ENCODE data around the gene COL8A2.

COL8A2 gene

GRCh38 chr1:36093226-36093625, 31.8 kb downstream of the COL8A2 start:
- in situ Hi-C loops (cut with MboI; ENCODE audit: low sequenced_read_pairs): no loop called here

DNA sequence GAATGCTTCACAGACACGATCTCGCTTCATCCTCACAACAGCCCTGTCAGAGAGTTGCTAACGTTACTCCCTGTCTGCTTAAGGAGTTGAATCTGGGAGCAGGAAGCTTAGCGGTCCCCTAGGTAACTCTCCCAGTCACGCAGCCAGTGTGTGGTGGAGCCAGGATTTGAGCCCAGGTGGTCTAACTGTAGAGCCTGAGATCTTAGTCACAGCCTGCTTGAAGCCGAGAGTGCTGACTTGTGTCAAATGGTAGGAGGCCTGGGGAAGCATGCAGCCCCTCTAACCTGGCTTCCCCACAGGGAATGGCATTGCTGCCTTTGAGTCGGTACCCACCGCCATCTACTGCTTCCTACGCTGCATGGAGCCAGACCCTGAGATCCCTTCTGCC, 32.2 kb downstream of the COL8A2 start:
- in situ Hi-C loops (cut with MboI; ENCODE audit: low sequenced_read_pairs): no loop called here

GRCh38 chr1:36092166-36092797, 32.7 kb downstream of the COL8A2 start:
- in situ Hi-C loops (cut with MboI; ENCODE audit: low sequenced_read_pairs): no loop called here

GRCh38 chr1:36091698-36092097, 33.3 kb downstream of the COL8A2 start:
- in situ Hi-C loops (cut with MboI; ENCODE audit: low sequenced_read_pairs): no loop called here

GRCh38 chr1:36091141-36091540, 33.9 kb downstream of the COL8A2 start:
- in situ Hi-C loops (cut with MboI; ENCODE audit: low sequenced_read_pairs): no loop called here

GRCh38 chr1:36089393-36090121, 35.5 kb downstream of the COL8A2 start:
- in situ Hi-C loops (cut with MboI; ENCODE audit: low sequenced_read_pairs): no loop called here

- in situ Hi-C loops (cut with MboI; ENCODE audit: low sequenced_read_pairs): no loop called here
Measured at GRCh38 chr1:36088577-36089392, 36.2 kb downstream of the COL8A2 start, which contains the start of gene ADPRS. Gene ADPRS (plus strand): TSS chr1:36088892. CDS start chr1:36088905, 13 bp downstream.

GRCh38 chr1:36088265-36088576, 36.8 kb downstream of the COL8A2 start:
- in situ Hi-C loops (cut with MboI; ENCODE audit: low sequenced_read_pairs): no loop called here

GRCh38 chr1:36087233-36088123, 37.5 kb downstream of the COL8A2 start:
- in situ Hi-C loops (cut with MboI; ENCODE audit: low sequenced_read_pairs): no loop called here

DNA sequence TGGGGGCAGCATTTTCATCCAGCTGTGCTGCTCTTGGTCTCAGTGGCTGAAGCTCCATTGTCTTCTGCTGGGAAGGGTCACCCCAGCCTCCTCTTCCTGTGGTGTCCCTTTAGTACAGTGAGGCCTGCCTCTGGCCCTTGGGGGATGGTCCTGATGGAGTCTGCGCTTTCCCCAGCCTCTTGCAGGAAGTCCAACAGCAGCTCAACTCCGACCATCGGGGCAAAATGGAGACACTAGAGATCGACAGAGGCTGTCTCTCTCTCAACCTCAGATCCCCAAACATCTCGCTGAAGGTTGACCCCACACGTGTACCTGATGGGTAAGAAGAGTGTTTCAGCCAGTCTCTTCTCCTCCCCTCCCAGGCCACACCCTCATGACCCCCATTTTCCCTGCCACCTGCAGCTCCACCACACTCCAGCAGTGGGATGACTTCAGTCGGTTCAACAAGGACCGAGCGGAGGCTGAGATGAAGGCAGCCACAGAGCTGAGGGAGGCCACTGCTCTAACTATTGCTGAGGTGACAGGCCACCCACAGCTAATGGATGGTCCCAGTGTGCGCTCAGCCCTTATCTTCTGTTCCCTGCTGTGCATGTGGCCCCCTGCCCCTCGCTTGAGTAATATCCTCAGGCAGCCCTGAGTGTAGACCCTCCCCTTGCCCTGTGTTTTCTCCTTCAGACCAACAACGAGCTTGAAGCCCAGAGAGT, 38.3 kb downstream of the COL8A2 start:
- in situ Hi-C loops (cut with MboI; ENCODE audit: low sequenced_read_pairs): no loop called here

DNA sequence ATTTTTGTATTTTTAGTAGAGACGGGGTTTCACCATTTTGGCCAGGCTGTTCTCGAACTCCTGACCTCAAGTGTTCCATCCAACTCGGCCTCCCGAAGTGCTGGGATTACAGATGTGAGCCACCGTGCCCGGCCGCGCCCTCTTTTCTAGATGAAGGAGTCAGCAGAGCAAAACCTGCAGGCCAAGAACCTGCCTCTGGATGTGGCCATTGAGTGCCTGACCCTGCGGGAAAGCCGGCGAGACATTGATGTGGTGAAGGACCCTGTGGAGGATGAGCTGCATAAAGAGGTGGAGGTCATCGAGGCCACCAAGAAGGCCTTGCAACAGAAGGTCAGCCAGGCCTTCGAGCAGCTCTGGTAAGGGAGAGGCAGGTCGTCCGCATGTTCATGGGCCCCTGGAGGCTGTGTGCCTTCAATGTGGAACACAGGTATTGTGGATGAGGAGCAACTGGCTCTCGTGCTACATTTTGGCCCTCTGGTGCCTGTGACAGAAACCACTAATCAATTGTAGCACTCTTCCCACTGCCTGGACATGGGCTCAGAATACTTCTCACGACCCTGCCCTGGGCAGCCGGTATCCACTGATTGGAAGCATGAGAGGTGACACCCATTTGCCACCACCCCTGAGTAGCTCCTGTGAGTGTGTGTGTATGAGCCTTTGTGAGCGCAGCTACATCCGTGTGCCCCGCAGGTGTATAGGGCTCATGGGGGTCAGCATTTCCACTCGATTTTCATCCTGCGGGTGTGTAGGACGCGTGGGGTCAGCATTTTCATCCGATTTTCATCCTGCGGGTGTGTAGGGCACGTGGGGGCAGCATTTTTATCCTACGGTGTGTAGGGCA, 39.1 kb downstream of the COL8A2 start:
- in situ Hi-C loops (cut with MboI; ENCODE audit: low sequenced_read_pairs): no loop called here

DNA sequence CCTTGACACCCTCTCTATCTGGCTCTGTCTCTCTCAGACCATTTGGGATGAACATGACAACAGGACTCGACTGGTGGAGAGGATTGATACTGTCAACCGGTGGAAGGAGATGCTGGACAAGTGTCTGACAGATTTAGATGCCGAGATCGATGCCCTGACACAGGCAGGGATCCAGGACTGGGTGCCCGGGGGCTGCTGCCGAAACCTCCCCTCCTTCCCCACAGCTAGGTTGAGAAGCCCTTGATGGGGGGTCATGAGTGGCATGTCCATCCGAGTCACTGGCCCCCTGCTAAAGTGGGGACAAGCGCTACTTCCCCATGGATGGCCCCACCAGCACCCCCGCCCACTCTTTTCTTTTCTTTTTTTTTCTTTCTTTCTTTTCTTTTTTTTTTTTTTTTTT, 39.9 kb downstream of the COL8A2 start:
- in situ Hi-C loops (cut with MboI; ENCODE audit: low sequenced_read_pairs): no loop called here

- in situ Hi-C loops (cut with MboI; ENCODE audit: low sequenced_read_pairs): no loop called here
Measured at GRCh38 chr1:36084497-36085115, 40.4 kb downstream of the COL8A2 start.

GRCh38 chr1:36083635-36084496, 41.2 kb downstream of the COL8A2 start, which contains the start of gene TEKT2:
Gene TEKT2 (plus strand): TSS chr1:36084094. CDS start chr1:36084922, 828 bp downstream.
- in situ Hi-C loops (cut with MboI; ENCODE audit: low sequenced_read_pairs): no loop called here

DNA sequence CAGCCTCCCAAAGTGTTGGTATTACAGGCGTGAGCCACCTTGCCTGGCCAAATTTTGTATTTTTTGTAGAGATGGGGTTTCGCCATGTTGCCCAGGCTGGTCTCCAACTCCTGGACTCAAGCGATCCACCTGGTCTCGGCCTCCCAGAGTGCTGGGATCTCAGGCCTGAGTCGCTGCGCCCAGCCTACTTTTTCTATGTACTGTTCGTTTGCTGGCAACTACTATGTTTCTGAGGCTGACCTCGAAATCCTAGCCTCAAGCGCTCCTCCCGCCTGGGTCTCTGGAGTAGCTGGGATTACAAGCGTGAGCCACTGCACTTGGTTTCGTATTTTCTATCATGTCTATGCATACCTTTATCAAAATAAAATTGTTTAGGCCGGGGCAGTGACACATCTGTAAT, 41.8 kb downstream of the COL8A2 start:
- in situ Hi-C loops (cut with MboI; ENCODE audit: low sequenced_read_pairs): no loop called here

DNA sequence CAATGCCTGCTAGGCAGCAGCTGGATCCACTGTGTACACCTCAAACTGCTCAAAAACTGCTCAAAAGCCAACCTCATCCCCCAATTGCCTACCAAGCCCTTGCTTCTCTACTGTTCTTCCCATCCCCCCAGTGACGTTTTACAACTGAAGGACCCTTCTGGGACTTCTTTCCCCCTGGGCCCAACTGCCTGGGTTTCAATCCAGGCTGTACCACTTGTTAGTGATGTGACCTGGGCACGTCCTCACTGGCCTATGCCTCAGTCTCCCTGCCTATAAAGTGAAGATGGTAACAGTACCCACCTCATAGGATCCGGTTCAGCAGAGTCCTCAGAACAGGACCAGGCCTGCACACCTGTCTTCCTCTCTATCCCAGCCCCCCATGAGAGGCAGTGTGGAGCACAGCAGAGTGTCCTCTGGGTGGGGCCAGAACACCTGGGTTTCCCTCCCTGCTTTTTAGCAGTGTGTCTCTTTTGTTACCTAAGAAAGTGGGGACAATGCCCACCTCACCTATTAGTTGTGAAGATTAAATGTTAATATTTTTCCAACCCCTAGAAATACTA, 43.0 kb downstream of the COL8A2 start:
- in situ Hi-C loops (cut with MboI; ENCODE audit: low sequenced_read_pairs): no loop called here

DNA sequence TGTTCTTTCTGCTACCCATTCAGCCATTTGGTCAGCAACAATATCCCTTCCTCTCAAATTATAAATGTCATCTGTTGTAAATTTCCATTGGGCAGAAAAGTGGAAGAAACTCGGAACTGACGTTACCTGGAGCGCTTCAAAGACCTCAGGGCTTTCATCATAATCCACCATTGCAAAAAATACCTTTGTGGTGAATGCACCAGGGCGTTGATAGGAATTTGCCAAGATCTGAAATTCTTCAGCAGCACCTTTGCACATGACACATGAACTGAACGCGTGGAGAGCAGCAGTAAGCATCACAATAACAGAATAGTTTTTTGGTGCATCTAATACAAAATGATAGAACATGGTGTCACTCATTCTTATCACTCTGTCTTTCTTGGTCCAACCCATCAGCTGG, 44.2 kb downstream of the COL8A2 start:
- in situ Hi-C loops (cut with MboI; ENCODE audit: low sequenced_read_pairs): no loop called here

DNA sequence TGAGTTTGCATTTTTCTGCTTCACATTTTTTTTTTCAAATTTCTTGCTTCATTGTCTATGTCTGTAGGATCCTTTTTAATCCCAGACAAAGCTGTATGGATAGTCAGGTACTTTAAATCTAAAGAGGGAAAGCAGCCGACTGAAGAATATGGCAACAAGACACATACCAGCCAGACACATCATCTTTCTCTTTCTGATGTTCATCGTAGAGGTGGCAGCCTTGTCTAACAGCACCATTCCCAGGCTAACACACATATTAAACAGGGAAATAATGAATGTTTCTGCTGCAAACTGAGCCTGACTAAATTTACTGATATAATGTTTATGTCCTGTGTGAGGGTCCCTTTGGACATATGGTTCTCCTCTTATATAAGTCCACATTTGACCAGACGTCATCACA, 44.8 kb downstream of the COL8A2 start:
- in situ Hi-C loops (cut with MboI; ENCODE audit: low sequenced_read_pairs): no loop called here

Data from HL-60/S4 treated with retinoic acid at 250 ng/mL for 4 days and 3 days (cell line).